K562 (cell line): ENCODE results near the gene SETMAR. TPM values are rescaled to one million over a fixed set of nuclear protein-coding genes. Genes with fewer than 3 reads are reported as not detected.

Source experiments
- BRCA1 ChIP-seq, 2 experiments: fragments of 450-650 bp in 1 of 2; sonication (generic) in 1 of 2; formaldehyde crosslinking in 1 of 2; IDR thresholded peaks; 2 replicates each; pipeline versions ENCODE4 v1.5.0 to v1.6.1; 2017 to 2020; ENCODE audit warnings: mild to moderate bottlenecking in 1 of 2, missing genetic modification reagents in 1 of 2
- ETV1 ChIP-seq: fragments of 450-650 bp; conservative IDR thresholded peaks from 2 replicates; pipeline ENCODE4 v1.6.1; 2016; ENCODE audit warnings: missing genetic modification characterization, control low read depth, low read depth, missing compliant biosample characterization
- KLF16 ChIP-seq: IDR thresholded peaks from 2 replicates; pipeline ENCODE4 v1.6.1; 2016; ENCODE audit warnings: antibody characterized with exemption
- MTA3 ChIP-seq: fragments of 450-650 bp; formaldehyde crosslinking; IDR thresholded peaks from 2 replicates; pipeline ENCODE4 v1.6.1; 2017; ENCODE audit warnings: mild to moderate bottlenecking, borderline replicate concordance
- TAF9B ChIP-seq: fragments of 450-650 bp; IDR thresholded peaks from 2 replicates; pipeline ENCODE4 v1.6.1; 2018; ENCODE audit warnings: mild to moderate bottlenecking; ENCODE audit not compliant: partially characterized antibody
- TCF7 ChIP-seq: sonication (generic); IDR thresholded peaks from 2 replicates; pipeline ENCODE4 v1.6.1; 2016; ENCODE audit warnings: antibody characterized with exemption, borderline replicate concordance
- TCF7L2 ChIP-seq: fragments of 150-350 bp; IDR thresholded peaks from 2 replicates; pipeline ENCODE4 v1.6.1; 2016; ENCODE audit warnings: low read depth, mild to moderate bottlenecking, low read length, moderate library complexity
- YBX1 ChIP-seq: fragments of 450-650 bp; IDR thresholded peaks from 2 replicates; pipeline ENCODE4 v1.7.1; 2016; ENCODE audit warnings: mild to moderate bottlenecking
- ZNF165 ChIP-seq: fragments of 250-450 bp; sonication (Bioruptor Pico); IDR thresholded peaks from 2 replicates; pipeline ENCODE4 v1.4.0; 2020; ENCODE audit warnings: borderline replicate concordance
- ZNF75A ChIP-seq: fragments of 450-650 bp; formaldehyde crosslinking; IDR thresholded peaks from 2 replicates; pipeline ENCODE4 v1.4.0; 2020; ENCODE audit warnings: mild to moderate bottlenecking
- polyA plus RNA-seq, 8 experiments: library from polyadenylated mRNA; depleted of rRNA in 4 of 8; stranded (reverse) in 5 of 8; unstranded in 3 of 8; fragments of >200 nt; fragmentation: Nextera tagmentation in 2 of 8; fragmentation: Illumina TruSeq in 1 of 8; extraction: Ambion mirVana in 2 of 8; extraction: Trizol in 1 of 8; gene quantifications; 2 replicates each; pipeline versions ENCODE4 v1.2.1 to v1.2.3, GENCODE V29; 2011 to 2014; ENCODE audit warnings: inconsistent platforms in 1 of 8, missing spikeins in 1 of 8
- total RNA-seq, 7 experiments: library from RNA; depleted of rRNA in 6 of 7; stranded (reverse); fragments of >200 nt in 6 of 7; fragmentation: Illumina TruSeq in 2 of 7; extraction: Trizol in 2 of 7; gene quantifications; 2 replicates each; pipeline versions ENCODE4 v1.2.1 to v1.2.3, GENCODE V29; 2011 to 2021; ENCODE audit warnings: low replicate concordance in 1 of 7
- TF ChIP-seq, protein P1 (sequence below), 3 experiments: fragments of 200-800 bp in 1 of 3; sonication (Bioruptor generic) in 1 of 3; sonication (generic) in 1 of 3; formaldehyde crosslinking in 1 of 3; IDR thresholded peaks; 2 replicates each; pipeline versions ENCODE4 v1.6.1 to v1.8.0; 2016 to 2022; ENCODE audit warnings: mild to moderate bottlenecking in 2 of 3, missing compliant biosample characterization in 2 of 3, missing genetic modification characterization in 2 of 3, missing genetic modification reagents in 1 of 3
- TF ChIP-seq, protein P2 (sequence below): fragments of 250-450 bp; sonication (Bioruptor Pico); IDR thresholded peaks from 2 replicates; pipeline ENCODE4 v1.4.0; 2020; ENCODE audit warnings: mild to moderate bottlenecking
- TF ChIP-seq, protein P3 (sequence below): fragments of 450-650 bp; IDR thresholded peaks from 2 replicates; pipeline ENCODE4 v1.6.1; 2016; ENCODE audit warnings: mild to moderate bottlenecking, moderate library complexity

The SETMAR gene
- total and polyA plus RNA-seq, 9 of the 15 experiments (the other 6 are each of a cell fraction or from before 2014, with no cell fraction given), result 5.5 to 25.1 (median 18.2) TPM

DNA sequence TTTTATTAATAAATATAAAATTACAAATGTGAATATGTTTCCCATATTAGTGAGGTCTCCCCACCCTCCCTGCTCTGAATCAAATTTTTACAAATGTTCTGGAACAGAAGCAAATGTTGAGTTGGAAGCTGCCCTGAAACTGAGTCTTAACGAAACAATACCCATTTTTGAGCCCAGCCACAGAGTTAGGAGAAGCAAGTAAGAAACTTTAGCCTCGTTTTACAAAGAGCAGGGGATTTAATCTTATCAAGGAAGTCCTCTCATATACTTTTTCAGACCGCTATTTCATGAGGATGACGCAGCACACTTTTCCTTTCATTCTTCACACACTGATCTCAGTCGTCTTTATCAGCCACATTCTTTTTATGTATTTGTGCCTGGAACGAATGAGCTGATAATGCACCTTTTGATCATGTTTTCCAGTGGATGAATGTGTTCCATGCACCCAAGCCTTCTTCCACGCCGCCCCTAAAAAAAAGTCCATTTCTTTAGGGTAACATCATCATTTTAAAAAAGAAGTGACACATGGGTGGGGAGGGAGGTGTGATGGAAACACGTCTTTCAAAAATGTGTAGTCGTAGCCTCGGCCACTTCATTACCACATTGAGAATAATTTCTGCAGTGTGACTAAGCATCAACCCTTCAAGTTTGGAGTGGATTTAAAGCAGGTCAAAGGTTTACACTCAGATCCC, 48.1 kb downstream of the SETMAR start (continued):
- TF ChIP-seq, protein P1, sequence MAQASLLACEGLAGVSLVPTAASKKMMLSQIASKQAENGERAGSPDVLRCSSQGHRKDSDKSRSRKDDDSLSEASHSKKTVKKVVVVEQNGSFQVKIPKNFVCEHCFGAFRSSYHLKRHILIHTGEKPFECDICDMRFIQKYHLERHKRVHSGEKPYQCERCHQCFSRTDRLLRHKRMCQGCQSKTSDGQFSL (CRISPR knock-in tag; IDR thresholded peaks at IDR 0.05), result no peak
- TF ChIP-seq, protein P1 (tag; IDR thresholded peaks at IDR 0.05), result no peak
- TF ChIP-seq, protein P2, sequence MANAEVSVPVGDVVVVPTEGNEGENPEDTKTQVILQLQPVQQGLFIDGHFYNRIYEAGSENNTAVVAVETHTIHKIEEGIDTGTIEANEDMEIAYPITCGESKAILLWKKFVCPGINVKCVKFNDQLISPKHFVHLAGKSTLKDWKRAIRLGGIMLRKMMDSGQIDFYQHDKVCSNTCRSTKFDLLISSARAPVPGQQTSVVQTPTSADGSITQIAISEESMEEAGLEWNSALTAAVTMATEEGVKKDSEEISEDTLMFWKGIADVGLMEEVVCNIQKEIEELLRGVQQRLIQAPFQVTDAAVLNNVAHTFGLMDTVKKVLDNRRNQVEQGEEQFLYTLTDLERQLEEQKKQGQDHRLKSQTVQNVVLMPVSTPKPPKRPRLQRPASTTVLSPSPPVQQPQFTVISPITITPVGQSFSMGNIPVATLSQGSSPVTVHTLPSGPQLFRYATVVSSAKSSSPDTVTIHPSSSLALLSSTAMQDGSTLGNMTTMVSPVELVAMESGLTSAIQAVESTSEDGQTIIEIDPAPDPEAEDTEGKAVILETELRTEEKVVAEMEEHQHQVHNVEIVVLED (CRISPR knock-in tag), result no peak
- TF ChIP-seq, protein P3, sequence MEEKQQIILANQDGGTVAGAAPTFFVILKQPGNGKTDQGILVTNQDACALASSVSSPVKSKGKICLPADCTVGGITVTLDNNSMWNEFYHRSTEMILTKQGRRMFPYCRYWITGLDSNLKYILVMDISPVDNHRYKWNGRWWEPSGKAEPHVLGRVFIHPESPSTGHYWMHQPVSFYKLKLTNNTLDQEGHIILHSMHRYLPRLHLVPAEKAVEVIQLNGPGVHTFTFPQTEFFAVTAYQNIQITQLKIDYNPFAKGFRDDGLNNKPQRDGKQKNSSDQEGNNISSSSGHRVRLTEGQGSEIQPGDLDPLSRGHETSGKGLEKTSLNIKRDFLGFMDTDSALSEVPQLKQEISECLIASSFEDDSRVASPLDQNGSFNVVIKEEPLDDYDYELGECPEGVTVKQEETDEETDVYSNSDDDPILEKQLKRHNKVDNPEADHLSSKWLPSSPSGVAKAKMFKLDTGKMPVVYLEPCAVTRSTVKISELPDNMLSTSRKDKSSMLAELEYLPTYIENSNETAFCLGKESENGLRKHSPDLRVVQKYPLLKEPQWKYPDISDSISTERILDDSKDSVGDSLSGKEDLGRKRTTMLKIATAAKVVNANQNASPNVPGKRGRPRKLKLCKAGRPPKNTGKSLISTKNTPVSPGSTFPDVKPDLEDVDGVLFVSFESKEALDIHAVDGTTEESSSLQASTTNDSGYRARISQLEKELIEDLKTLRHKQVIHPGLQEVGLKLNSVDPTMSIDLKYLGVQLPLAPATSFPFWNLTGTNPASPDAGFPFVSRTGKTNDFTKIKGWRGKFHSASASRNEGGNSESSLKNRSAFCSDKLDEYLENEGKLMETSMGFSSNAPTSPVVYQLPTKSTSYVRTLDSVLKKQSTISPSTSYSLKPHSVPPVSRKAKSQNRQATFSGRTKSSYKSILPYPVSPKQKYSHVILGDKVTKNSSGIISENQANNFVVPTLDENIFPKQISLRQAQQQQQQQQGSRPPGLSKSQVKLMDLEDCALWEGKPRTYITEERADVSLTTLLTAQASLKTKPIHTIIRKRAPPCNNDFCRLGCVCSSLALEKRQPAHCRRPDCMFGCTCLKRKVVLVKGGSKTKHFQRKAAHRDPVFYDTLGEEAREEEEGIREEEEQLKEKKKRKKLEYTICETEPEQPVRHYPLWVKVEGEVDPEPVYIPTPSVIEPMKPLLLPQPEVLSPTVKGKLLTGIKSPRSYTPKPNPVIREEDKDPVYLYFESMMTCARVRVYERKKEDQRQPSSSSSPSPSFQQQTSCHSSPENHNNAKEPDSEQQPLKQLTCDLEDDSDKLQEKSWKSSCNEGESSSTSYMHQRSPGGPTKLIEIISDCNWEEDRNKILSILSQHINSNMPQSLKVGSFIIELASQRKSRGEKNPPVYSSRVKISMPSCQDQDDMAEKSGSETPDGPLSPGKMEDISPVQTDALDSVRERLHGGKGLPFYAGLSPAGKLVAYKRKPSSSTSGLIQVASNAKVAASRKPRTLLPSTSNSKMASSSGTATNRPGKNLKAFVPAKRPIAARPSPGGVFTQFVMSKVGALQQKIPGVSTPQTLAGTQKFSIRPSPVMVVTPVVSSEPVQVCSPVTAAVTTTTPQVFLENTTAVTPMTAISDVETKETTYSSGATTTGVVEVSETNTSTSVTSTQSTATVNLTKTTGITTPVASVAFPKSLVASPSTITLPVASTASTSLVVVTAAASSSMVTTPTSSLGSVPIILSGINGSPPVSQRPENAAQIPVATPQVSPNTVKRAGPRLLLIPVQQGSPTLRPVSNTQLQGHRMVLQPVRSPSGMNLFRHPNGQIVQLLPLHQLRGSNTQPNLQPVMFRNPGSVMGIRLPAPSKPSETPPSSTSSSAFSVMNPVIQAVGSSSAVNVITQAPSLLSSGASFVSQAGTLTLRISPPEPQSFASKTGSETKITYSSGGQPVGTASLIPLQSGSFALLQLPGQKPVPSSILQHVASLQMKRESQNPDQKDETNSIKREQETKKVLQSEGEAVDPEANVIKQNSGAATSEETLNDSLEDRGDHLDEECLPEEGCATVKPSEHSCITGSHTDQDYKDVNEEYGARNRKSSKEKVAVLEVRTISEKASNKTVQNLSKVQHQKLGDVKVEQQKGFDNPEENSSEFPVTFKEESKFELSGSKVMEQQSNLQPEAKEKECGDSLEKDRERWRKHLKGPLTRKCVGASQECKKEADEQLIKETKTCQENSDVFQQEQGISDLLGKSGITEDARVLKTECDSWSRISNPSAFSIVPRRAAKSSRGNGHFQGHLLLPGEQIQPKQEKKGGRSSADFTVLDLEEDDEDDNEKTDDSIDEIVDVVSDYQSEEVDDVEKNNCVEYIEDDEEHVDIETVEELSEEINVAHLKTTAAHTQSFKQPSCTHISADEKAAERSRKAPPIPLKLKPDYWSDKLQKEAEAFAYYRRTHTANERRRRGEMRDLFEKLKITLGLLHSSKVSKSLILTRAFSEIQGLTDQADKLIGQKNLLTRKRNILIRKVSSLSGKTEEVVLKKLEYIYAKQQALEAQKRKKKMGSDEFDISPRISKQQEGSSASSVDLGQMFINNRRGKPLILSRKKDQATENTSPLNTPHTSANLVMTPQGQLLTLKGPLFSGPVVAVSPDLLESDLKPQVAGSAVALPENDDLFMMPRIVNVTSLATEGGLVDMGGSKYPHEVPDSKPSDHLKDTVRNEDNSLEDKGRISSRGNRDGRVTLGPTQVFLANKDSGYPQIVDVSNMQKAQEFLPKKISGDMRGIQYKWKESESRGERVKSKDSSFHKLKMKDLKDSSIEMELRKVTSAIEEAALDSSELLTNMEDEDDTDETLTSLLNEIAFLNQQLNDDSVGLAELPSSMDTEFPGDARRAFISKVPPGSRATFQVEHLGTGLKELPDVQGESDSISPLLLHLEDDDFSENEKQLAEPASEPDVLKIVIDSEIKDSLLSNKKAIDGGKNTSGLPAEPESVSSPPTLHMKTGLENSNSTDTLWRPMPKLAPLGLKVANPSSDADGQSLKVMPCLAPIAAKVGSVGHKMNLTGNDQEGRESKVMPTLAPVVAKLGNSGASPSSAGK, result peak; percentile 72
- no peak; the same call in 1 of the 2 replicates for TF ChIP-seq KLF16
- TF ChIP-seq BRCA1 (IDR thresholded peaks at IDR 0.05), result no peak
- TF ChIP-seq BRCA1 (CRISPR knock-in tag; IDR thresholded peaks at IDR 0.05), result no peak
- TF ChIP-seq ETV1 (tag), result no peak; the same call in 1 of the 2 replicates
- TF ChIP-seq ZNF165 (CRISPR knock-in tag), result no peak
- no peak for TF ChIP-seq TAF9B
- no peak for TF ChIP-seq TCF7L2
- TF ChIP-seq TCF7, result 0 out of 2 replicates have a peak, but pooled peaks have one; percentile 30
- peak; percentile 60; the same call in 1 of the 2 replicates for TF ChIP-seq MTA3
- no peak for TF ChIP-seq YBX1
- no peak for TF ChIP-seq ZNF75A
